ENCODE data around the gene MEGF11. TPM values are rescaled to one million over a fixed set of nuclear protein-coding genes. Genes with fewer than 3 reads are reported as not detected.

Gene MEGF11
- polyA plus RNA-seq, 1 experiment = 0.04 TPM

- POLR2A ChIA-PET = no interaction called here
- peaks cover 16% of the 10 kb centered on the region for H3K27me3 ChIP-seq (ENCODE audit: control insufficient read depth, insufficient read depth, low read length)
These were observed 99.8 kb downstream of the MEGF11 start for GRCh38 chr15:66153549-66154415.

GRCh38 chr15:66152650-66153049 is 100.9 kb downstream of the MEGF11 start:
- H3K27me3 ChIP-seq (ENCODE audit: control insufficient read depth, insufficient read depth, low read length) = peaks cover 16% of the 10 kb centered on the region
- no peak overlapping the region for H3K4me3 ChIP-seq (ENCODE audit: low read depth, low read length)
- ChIA-PET CTCF (no interaction called here), POLR2A (no interaction called here)
- DNase-seq (ENCODE audit: low read depth) = no peak
- H3K36me3 ChIP-seq (ENCODE audit: control insufficient read depth, insufficient read depth, low read length) = no peaks in the 10 kb centered on the region
- TF ChIP-seq, protein P1, sequence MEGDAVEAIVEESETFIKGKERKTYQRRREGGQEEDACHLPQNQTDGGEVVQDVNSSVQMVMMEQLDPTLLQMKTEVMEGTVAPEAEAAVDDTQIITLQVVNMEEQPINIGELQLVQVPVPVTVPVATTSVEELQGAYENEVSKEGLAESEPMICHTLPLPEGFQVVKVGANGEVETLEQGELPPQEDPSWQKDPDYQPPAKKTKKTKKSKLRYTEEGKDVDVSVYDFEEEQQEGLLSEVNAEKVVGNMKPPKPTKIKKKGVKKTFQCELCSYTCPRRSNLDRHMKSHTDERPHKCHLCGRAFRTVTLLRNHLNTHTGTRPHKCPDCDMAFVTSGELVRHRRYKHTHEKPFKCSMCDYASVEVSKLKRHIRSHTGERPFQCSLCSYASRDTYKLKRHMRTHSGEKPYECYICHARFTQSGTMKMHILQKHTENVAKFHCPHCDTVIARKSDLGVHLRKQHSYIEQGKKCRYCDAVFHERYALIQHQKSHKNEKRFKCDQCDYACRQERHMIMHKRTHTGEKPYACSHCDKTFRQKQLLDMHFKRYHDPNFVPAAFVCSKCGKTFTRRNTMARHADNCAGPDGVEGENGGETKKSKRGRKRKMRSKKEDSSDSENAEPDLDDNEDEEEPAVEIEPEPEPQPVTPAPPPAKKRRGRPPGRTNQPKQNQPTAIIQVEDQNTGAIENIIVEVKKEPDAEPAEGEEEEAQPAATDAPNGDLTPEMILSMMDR (IDR thresholded peaks at IDR 0.05; ENCODE audit: insufficient read depth, low read depth, low read length) = no peak

More at GRCh38 chr15:66153549-66154415, 99.8 kb downstream of the MEGF11 start:
- DNase-seq (ENCODE audit: low read depth) = no peak
- TF ChIP-seq, protein P1 (IDR thresholded peaks at IDR 0.05; ENCODE audit: insufficient read depth, low read depth, low read length) = no peak
- Histone ChIP-seq H3K36me3 (ENCODE audit: control insufficient read depth, insufficient read depth, low read length) (no peaks in the 10 kb centered on the region), H3K4me3 (ENCODE audit: low read depth, low read length) (no peak overlapping the region)
- CTCF ChIA-PET = no interaction called here

- ChIA-PET CTCF (interaction anchor here (0.8 kb wide), 1 partner anchor 9 kb away, joined by 3 read pairs; no protein-coding TSS in a partner anchor), POLR2A (no interaction called here)
- H3K4me3 ChIP-seq (ENCODE audit: low read depth, low read length) = no peak overlapping the region
- peaks cover 13% of the 10 kb centered on the region for H3K27me3 ChIP-seq (ENCODE audit: control insufficient read depth, insufficient read depth, low read length)
- TF ChIP-seq, protein P1 (IDR thresholded peaks at IDR 0.05; ENCODE audit: insufficient read depth, low read depth, low read length) = no peak
- H3K36me3 ChIP-seq (ENCODE audit: control insufficient read depth, insufficient read depth, low read length) = no peaks in the 10 kb centered on the region
- no peak for DNase-seq (ENCODE audit: low read depth)
These were observed 101.7 kb downstream of the MEGF11 start for GRCh38 chr15:66151809-66152208.

GRCh38 chr15:66149871-66150270 is 103.7 kb downstream of the MEGF11 start:
- DNase-seq (ENCODE audit: low read depth) = no peak
- H3K4me3 ChIP-seq (ENCODE audit: low read depth, low read length) = no peak overlapping the region
- TF ChIP-seq, protein P1 (IDR thresholded peaks at IDR 0.05; ENCODE audit: insufficient read depth, low read depth, low read length) = no peak
- ChIA-PET POLR2A (no interaction called here), CTCF (no interaction called here)
- H3K27me3 ChIP-seq (ENCODE audit: control insufficient read depth, insufficient read depth, low read length) = peaks cover 13% of the 10 kb centered on the region
- no peaks in the 10 kb centered on the region for H3K36me3 ChIP-seq (ENCODE audit: control insufficient read depth, insufficient read depth, low read length)

DNA sequence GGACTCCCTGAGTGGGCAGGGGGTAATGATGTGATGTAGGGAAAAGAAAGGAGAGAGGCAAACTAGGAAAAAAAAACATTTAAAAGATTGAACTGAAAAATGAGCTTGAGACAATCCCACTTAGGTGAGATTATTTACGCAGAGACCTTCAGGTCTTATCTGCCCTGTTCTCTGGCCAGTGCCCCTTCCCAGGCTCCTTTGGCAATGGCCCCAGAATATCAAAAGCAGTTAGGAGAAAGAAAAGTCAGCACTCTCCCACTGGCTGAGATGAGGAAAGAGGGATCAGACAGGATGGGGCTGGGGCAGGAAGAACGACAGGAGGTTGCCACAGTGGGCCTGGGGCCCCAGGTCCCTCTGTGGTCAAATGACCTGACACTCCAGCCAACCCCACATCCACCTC is 105.4 kb downstream of the MEGF11 start:
- ChIA-PET POLR2A (no interaction called here), CTCF (no interaction called here)
- TF ChIP-seq, protein P1 (IDR thresholded peaks at IDR 0.05; ENCODE audit: insufficient read depth, low read depth, low read length) = no peak
- DNase-seq (ENCODE audit: low read depth) = no peak
- no peak overlapping the region for H3K4me3 ChIP-seq (ENCODE audit: low read depth, low read length)
- peaks cover 12% of the 10 kb centered on the region for H3K27me3 ChIP-seq (ENCODE audit: control insufficient read depth, insufficient read depth, low read length)
- H3K36me3 ChIP-seq (ENCODE audit: control insufficient read depth, insufficient read depth, low read length) = no peaks in the 10 kb centered on the region
